GM18867 (cell line): Measurements from ENCODE around the gene TMEM53.
"Not testable (repeated sequence)": the region's sequence is repeated elsewhere in the genome, so short reads cannot be mapped to it uniquely, and the experiment has no call there.

Experiments
- ATAC-seq: cut with Tn5 transposase; IDR thresholded peaks from one replicate; pipeline ENCODE4 v1.9.1; 2021; ENCODE audit warnings: mild to moderate bottlenecking, moderate library complexity; ENCODE audit not compliant: unreplicated experiment

TMEM53 gene

DNA sequence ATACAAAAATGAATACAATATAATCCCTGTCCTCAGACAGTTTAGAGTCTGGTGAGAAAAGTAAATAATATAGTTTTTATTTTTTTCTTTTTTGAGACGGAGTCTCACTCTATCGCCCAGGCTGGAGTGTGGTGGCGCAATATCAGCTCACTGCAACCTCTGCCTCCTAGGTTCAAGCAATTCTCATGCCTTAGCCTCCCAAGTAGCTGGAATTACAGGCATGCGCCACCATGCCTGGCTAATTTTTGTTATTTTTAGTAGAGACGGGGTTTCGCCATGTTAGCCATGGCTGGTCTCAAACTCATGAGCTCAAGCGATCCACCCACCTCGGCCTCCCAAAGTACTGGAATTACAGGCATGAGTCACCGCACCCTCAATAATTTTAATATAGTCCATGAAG lies 25.1 kb upstream of the TMEM53 start:
- ATAC-seq: not testable (repeated sequence)

DNA sequence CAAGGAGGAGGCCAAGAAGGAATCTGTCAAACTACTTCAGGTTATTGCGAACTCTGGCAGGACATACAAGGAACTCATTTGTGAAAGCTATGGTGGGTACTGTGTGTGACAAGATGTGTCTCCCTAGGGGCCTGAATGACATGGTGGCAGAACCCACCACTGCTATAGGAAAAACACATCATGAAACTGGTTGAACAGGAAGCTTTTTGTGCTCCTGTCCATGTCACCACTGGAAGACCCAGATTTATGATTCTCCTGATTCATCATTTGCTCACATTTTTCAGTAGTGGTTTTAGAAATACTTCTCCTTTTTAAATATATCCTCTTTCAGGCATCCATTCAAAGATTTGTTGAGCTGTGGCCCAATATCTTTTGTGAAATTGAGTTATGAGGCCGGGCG lies 23.9 kb upstream of the TMEM53 start:
- no peak for ATAC-seq

DNA sequence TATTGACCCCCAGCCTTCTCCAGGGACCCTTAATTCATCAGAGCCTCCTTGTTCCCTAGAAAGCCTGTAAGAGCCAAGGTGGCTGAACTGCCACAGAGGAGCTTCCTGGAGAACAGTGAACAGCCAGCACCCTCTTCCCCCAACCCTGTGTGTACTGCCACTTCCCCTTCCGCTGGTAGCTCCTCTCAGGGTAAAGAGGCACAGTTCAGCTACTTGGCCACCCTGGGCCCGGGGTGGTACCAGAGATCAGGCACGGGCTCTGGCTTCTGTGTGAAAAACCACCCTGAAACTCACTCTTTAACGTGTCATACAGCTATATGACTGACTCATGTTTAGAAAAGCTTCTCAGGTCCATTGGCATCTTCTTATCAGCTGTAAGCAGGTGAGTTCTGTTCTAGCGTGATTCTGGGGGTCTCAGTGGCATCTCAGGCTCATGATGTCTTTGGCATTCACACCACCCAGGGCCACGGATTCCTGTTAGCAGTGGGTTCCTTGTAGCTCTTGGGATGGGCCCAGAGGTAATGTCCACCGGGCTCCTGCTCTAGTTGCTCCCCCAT lies 22.6 kb upstream of the TMEM53 start:
- peak; percentile 53 for ATAC-seq

GRCh38 chr1:44696101-44696500 lies 21.8 kb upstream of the TMEM53 start:
- ATAC-seq: no peak

GRCh38 chr1:44695671-44696070 lies 21.4 kb upstream of the TMEM53 start:
- no peak for ATAC-seq

DNA sequence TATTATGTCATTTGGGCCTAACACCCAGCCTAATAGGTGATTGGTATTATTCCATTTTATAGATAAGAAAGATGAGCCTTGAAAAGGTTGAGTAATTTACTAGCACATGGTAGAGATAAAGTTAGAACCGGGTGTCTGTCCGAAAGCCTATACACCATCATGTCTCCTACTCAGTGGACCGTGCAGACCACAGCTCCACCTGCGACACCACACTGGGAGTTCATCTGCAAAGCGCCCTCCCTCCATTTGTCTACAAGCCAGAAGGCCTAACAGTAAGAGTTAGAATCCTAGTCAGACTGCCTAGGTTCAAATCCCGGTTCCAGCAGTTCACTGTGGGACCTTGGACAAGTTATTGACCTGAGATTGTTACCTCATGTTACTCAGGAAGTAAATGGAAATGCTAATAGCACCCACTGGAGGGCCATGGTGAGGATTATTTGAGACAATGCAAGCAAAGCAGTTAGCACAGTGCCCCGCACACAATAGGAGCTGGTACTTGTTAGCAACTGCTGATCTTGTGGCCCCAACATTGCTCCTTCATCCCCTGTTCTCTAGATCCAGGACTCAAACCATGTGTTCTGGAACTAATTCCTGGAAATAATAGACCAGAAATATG lies 20.7 kb upstream of the TMEM53 start:
- ATAC-seq: peak; percentile 73

DNA sequence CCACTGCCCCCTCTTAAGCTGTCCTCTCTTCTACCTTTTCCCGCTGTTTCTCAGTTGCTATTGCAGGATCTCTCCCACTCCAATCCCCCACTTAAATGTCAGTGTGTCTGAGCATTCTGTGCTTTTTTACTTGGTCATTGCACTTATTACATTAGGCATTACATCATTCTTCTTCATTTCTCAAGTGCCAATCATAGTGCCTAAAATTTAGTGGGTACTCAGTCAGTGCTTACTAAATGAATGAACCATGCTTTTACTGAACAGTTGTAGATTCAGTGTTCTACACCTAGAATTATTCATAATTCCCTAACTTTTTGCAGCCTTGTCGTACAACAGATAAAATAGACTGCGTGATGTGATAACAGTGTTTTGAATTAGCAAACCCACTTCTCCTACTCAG lies 19.6 kb upstream of the TMEM53 start:
- ATAC-seq: no peak

DNA sequence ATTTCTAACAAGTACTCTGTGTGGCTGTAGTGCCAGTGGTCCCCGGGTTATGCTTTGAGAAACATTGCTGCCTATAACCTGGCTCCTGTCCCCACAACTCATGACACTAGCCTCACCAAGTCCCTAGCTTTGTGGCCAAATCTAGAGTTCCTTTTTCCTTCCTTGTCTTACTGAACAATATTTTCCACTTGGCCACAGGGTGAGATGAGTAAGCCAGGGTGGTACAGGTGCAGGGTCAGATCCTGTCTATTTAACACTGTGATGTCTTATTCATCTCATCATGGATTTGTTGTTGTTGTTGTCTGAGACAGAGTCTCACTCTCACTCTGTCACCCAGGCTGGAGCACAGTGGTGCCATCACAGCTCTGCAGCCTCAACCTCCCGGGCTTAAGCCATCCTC lies 18.9 kb upstream of the TMEM53 start:
- no peak for ATAC-seq

GRCh38 chr1:44689447-44689765 lies 15.1 kb upstream of the TMEM53 start:
- no peak for ATAC-seq

DNA sequence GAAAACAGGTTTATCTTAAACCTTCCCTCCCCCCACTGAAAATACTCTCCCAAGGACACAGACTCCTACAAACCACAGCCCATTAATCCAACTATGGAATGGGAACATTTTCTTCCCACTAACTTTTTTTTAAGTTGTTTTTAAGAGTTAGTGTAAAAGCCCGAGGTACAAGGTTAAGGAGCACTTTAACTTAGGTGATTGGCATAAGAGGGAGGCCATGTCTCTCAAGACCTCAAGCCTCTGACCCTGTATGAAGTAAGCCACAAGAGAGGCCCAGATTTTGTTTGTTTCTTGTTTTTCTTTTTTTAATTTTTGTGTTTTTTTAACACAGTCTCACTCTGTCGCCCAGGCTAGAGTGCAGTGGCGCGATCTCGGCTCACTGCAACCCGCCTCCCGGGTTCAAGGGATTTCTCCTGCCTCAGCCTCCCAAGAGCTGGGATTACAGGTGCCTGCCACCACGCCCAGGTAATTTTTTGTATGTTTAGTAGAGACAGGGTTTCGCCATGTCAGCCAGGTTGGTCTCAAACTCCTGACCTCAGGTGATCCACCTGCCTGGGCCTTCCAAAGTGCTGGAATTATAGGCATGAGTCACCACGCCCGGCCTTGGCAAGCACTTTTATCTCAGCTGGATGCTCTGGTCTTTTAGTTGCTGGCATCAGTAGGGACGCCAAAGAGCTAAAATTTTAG lies 14.6 kb upstream of the TMEM53 start:
- ATAC-seq: no peak

- no peak for ATAC-seq
These were observed 11.6 kb upstream of the TMEM53 start for GRCh38 chr1:44685881-44686280.

- no peak for ATAC-seq
These were observed 10.9 kb upstream of the TMEM53 start for GRCh38 chr1:44685218-44685617.

DNA sequence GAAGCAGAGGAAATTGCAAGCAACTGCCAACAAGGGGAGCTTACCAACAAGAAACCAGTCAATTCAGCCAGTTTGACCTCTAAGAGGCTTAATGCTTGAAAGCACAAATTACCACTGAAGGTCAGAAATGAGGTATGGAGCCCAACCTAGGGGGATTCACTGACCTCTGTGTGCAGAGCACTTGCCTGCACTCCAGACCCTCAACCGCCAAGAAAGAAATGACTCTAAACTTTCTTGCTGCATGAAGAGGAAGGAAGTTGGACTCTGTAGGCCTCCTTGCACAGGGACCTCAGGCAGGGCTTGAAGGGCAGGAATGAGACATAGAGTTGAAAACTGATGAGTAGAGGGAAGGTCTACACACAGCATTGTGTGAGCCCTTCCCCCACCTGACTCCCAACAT lies 10.2 kb upstream of the TMEM53 start:
- ATAC-seq: peak; percentile 50

DNA sequence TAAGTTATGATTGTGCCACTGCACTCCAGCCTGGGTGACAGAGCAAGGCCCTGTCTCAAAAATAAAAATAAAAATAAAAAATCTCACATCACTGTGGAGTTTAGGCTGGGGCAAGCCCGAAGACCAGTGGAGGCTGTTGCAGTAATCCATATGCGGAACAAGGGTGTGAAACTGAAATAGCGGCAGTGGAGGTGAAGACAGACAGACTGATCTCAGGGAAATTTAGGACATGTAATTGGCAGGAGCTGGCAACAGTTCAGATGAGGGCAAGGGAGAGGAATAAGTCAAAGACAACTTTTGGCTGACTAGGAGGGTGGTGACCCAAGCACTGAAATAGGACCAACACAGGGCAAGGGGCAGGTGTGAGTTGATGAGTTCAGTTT lies 8.6 kb upstream of the TMEM53 start:
- ATAC-seq: no peak

DNA sequence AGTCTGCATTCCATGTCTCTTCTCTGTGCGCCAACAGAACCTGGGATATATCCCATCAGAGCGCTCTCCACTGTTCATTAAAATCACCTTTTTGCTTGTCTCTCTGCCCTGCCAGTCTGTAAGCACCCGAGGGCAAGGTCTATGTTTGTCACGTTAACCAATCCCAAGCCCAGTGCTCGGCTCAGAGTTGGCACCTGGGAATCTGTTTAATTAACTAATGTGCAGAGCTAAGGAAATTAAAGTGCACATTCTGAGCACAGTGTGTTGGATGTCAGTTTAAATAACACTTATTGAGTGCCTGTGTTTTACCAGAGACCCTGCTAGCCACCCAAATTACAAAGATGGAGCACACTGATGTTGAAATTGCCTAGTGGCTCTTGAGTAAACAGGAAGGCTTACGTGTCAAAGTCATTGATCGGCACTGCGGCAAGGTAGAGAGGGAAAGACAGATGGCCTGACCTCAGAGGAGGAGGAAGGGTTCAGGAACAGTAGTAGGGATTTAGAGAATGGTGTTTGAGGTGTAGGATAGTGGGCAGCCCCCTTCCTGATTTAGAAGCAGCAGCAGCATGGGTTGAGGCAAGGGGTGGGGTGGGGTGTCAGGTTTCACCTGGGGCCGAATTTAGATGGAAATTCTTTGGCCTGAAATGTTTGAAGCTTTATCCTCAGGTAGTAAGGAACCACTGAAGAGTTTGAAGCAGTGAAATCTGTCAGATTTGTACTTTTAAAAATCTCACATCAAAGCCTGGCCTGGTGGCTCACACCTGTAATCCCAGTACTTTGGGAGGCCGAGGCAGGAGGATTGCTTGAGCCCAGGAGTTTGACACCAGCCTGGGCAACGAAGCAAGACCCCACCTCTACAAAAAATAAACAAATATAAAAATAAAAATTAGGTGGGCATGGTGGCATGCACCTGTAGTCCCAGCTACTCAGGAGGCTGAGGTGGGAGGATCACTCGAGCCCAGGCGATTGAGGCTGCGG lies 7.9 kb upstream of the TMEM53 start:
- ATAC-seq: no peak

DNA sequence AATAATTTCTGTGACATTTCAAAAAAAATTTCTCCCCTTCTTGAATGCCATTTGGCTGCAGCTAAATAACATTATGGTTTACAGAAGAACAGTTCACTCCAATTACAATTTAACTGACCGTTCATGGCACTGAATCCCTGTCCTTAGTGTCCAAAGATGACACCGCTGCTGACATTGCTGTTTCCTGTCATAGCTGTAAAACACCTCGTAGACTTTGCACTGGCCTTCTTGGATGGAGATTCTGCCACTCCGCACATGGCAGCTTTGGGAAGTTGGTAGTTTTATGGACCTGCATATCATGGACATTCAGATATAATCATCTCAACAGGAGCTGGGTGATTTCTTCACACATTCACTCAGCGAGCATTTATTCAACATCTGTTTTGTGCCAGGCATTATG lies 5.2 kb upstream of the TMEM53 start:
- ATAC-seq: no peak

- ATAC-seq: no peak
These were observed 4.3 kb upstream of the TMEM53 start for GRCh38 chr1:44678626-44679025.

DNA sequence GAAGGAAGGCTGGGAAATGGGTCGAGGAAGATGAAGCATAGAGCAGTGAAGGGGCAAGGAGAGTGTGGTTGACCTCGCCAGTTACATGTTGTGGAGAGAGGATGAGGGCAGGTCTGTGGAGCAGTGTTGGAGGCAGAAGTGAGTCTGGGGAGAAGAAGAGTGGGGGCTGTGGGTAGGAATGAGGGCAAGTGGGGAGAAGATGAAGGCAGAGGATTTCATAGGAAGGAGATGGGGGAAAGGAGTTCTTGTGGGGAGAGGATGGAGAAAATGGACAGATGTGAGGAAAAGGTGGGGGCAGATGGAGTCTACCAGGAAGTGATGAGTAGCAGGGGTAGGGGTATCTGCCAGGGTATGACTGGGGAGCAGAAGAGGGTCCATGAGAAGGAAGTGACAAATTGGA lies 3.8 kb upstream of the TMEM53 start:
- no peak for ATAC-seq

GRCh38 chr1:44677201-44677766 lies 3.0 kb upstream of the TMEM53 start:
- no peak for ATAC-seq

DNA sequence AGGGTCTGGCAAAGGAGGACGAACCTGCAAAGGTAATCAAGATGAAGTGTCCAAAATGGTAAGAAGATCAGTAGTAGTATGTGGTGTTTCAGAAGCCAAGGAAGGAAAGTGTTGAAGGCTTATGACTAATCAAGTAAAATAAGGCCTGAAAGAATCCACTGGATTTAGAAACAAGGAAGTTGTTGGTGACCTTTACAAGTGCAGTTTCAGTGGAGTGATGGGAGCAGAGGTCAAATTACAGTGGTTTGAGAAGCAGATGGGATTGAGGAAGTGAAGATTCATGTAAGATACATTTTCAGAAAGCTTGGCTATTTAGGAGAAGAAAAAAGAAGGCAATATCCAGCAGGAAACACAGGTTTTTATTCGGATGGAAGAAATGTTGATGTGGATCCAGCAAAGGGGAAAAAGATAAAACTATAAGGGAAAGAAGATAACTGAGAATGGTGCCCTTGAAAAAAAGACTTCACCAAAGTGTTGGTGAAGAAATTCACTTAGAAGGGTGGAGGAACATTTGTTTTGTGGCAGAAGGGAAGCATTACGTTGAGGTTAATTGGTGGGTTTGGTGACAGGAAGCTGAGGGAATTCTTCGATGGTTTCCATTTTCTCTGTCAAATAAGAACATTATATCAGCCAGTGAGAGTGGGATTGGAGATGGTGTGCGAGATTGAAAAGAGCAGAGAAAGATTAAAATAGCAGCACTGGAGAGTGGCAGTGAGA lies 2.4 kb upstream of the TMEM53 start:
- no peak for ATAC-seq

GRCh38 chr1:44675186-44675585 lies 905 bp upstream of the TMEM53 start:
- no peak for ATAC-seq
